Measurements from ENCODE around the gene ABO. TPM values are rescaled to one million over a fixed set of nuclear protein-coding genes. Genes with fewer than 3 reads are reported as not detected.
"Not testable (repeated sequence)": the region's sequence is repeated elsewhere in the genome, so short reads cannot be mapped to it uniquely, and the experiment has no call there.

ABO gene
- total RNA-seq, 1 donor from 2014 or later: not detected

GRCh38 chr9:133274236-133275104, 531 bp downstream of the ABO start:
- Mint-ChIP-seq H3K36me3 (ENCODE audit: low read depth) (no peaks in the 10 kb centered on the region), H3K27me3 (peaks cover 43% of the 10 kb centered on the region), H3K9me3 (peaks cover 7% of the 10 kb centered on the region), H3K27ac (no peak overlapping the region), H3K4me1 (peaks cover 4% of the 10 kb centered on the region), H3K4me3 (no peak overlapping the region)
- DNase-seq: no peak
- POLR2A ChIA-PET: no interaction called here
- no peak for TF ChIP-seq CTCF (IDR thresholded peaks at IDR 0.05)
- intact Hi-C loops (cut with micrococcal nuclease): no loop called here
- CTCF ChIA-PET: no interaction called here
- no peak for ATAC-seq (ENCODE audit: low read depth)

GRCh38 chr9:133273819-133274218, 1.2 kb downstream of the ABO start:
- no peak overlapping the region for H3K27ac Mint-ChIP-seq

GRCh38 chr9:133273098-133273497, 1.9 kb downstream of the ABO start:
- no peak for TF ChIP-seq CTCF (IDR thresholded peaks at IDR 0.05)
- POLR2A ChIA-PET: interaction anchor here (0.6 kb wide), 1 partner anchor 75 kb away, joined by 3 read pairs; the partner anchor contains the start of genes MED22 and RPL7A
- no peak for ATAC-seq (ENCODE audit: low read depth)
- CTCF ChIA-PET: no interaction called here
- H3K9me3 Mint-ChIP-seq: peaks cover 3% of the 10 kb centered on the region
- peaks cover 45% of the 10 kb centered on the region for H3K27me3 Mint-ChIP-seq
- H3K27ac Mint-ChIP-seq: no peak overlapping the region
- DNase-seq: no peak
- H3K4me3 Mint-ChIP-seq: no peak overlapping the region
- intact Hi-C loops (cut with micrococcal nuclease): no loop called here
- H3K4me1 Mint-ChIP-seq: peaks cover 4% of the 10 kb centered on the region
- H3K36me3 Mint-ChIP-seq (ENCODE audit: low read depth): no peaks in the 10 kb centered on the region

More at GRCh38 chr9:133273819-133274218, 1.2 kb downstream of the ABO start:
- H3K4me3 Mint-ChIP-seq: no peak overlapping the region
- DNase-seq: no peak
- TF ChIP-seq CTCF (IDR thresholded peaks at IDR 0.05): no peak
- H3K4me1 Mint-ChIP-seq: peaks cover 4% of the 10 kb centered on the region
- no peak for ATAC-seq (ENCODE audit: low read depth)
- H3K9me3 Mint-ChIP-seq: peaks cover 5% of the 10 kb centered on the region
- no peaks in the 10 kb centered on the region for H3K36me3 Mint-ChIP-seq (ENCODE audit: low read depth)
- H3K27me3 Mint-ChIP-seq: peaks cover 43% of the 10 kb centered on the region
- CTCF ChIA-PET: no interaction called here
- POLR2A ChIA-PET: no interaction called here
- intact Hi-C loops (cut with micrococcal nuclease): no loop called here

- ChIA-PET POLR2A (interaction anchor here (0.6 kb wide), 1 partner anchor 322 kb away, joined by 3 read pairs; no protein-coding TSS in a partner anchor), CTCF (no interaction called here)
- Mint-ChIP-seq H3K36me3 (ENCODE audit: low read depth) (no peaks in the 10 kb centered on the region), H3K4me3 (no peak overlapping the region), H3K27me3 (peaks cover 33% of the 10 kb centered on the region), H3K9me3 (no peaks in the 10 kb centered on the region), H3K4me1 (no peaks in the 10 kb centered on the region), H3K27ac (no peak overlapping the region)
- ATAC-seq (ENCODE audit: low read depth) (no peak), DNase-seq (no peak)
- intact Hi-C loops (cut with micrococcal nuclease): no loop called here
- TF ChIP-seq CTCF (IDR thresholded peaks at IDR 0.05): no peak
These were observed 5.3 kb downstream of the ABO start for GRCh38 chr9:133269537-133270362.

GRCh38 chr9:133269136-133269535, 5.9 kb downstream of the ABO start:
- CTCF ChIA-PET; intact Hi-C loops (cut with micrococcal nuclease); H3K9me3 Mint-ChIP-seq; POLR2A ChIA-PET; H3K4me3 Mint-ChIP-seq; DNase-seq; H3K36me3 Mint-ChIP-seq (ENCODE audit: low read depth); H3K4me1 Mint-ChIP-seq; H3K27ac Mint-ChIP-seq; ATAC-seq (ENCODE audit: low read depth): not testable (repeated sequence)
- peaks cover 30% of the 10 kb centered on the region for H3K27me3 Mint-ChIP-seq

Measured in activated B cell treated with CpG ODN at 0.5 μM for 24 hours (primary cell).